HepG2 (cell line): ENCODE results near the gene NFIC. TPM values are rescaled to one million over a fixed set of nuclear protein-coding genes. Genes with fewer than 3 reads are reported as not detected.

Experiments
- CAMTA2 ChIP-seq: sonication (generic); formaldehyde crosslinking; IDR thresholded peaks from 2 replicates; pipeline ENCODE4 v1.4.0; 2020; ENCODE audit warnings: mild to moderate bottlenecking, missing genetic modification reagents, borderline replicate concordance
- DBP ChIP-seq: sonication (generic); formaldehyde crosslinking; IDR thresholded peaks from 2 replicates; pipeline ENCODE4 v1.4.0; 2020; ENCODE audit warnings: missing genetic modification reagents; ENCODE audit errors: not compliant biosample characterization
- FOXO1 ChIP-seq: sonication (generic); formaldehyde crosslinking; IDR thresholded peaks from 2 replicates; pipeline ENCODE4 v1.4.0; 2020; ENCODE audit warnings: missing genetic modification reagents
- FOXP4 ChIP-seq: sonication (generic); formaldehyde crosslinking; IDR thresholded peaks from 2 replicates; pipeline ENCODE4 v1.4.0; 2020; ENCODE audit warnings: missing genetic modification reagents
- IKZF5 ChIP-seq: IDR thresholded peaks from 2 replicates; pipeline ENCODE4 v1.6.1; 2018; ENCODE audit warnings: missing genetic modification reagents, mild to moderate bottlenecking, missing compliant biosample characterization
- MLXIP ChIP-seq: sonication (generic); formaldehyde crosslinking; IDR thresholded peaks from 2 replicates; pipeline ENCODE4 v1.9.0; 2021; ENCODE audit warnings: missing genetic modification reagents, borderline replicate concordance
- REPIN1 ChIP-seq: sonication (generic); formaldehyde crosslinking; IDR thresholded peaks from 2 replicates; pipeline ENCODE4 v1.8.0; 2022; ENCODE audit warnings: missing genetic modification reagents, low read depth, mild to moderate bottlenecking, borderline replicate concordance
- ZNF224 ChIP-seq: sonication (generic); formaldehyde crosslinking; IDR thresholded peaks from 2 replicates; pipeline ENCODE4 v1.5.0; 2020; ENCODE audit warnings: mild to moderate bottlenecking, missing genetic modification reagents
- ZNF331 ChIP-seq: sonication (generic); formaldehyde crosslinking; IDR thresholded peaks from 2 replicates; pipeline ENCODE4 v1.4.0; 2020; ENCODE audit warnings: missing genetic modification reagents
- ZNF576 ChIP-seq: sonication (generic); formaldehyde crosslinking; IDR thresholded peaks from 2 replicates; pipeline ENCODE4 v1.4.0; 2020; ENCODE audit warnings: mild to moderate bottlenecking, missing genetic modification reagents
- ZNF687 ChIP-seq: sonication (generic); formaldehyde crosslinking; IDR thresholded peaks from 2 replicates; pipeline ENCODE4 v1.5.1; 2020; ENCODE audit warnings: mild to moderate bottlenecking, missing genetic modification reagents, moderate library complexity
- polyA plus RNA-seq, 8 experiments: library from polyadenylated mRNA; depleted of rRNA in 3 of 8; stranded (reverse) in 7 of 8; unstranded in 1 of 8; fragments of >200 nt; fragmentation: Illumina TruSeq in 4 of 8; extraction: Trizol in 4 of 8; gene quantifications; 2 replicates each; pipeline versions ENCODE4 v1.2.1 to v1.2.3, GENCODE V29; 2011 to 2016; ENCODE audit warnings: low read depth in 4 of 8, missing spikeins in 1 of 8, mixed read lengths in 1 of 8; ENCODE audit not compliant: insufficient read depth in 1 of 8
- total RNA-seq, 5 experiments: library from RNA; depleted of rRNA; stranded (reverse); fragments of >200 nt; fragmentation: Illumina TruSeq; extraction: Trizol; gene quantifications; 2 replicates each; pipeline ENCODE4 v1.2.3, GENCODE V29; 2016; ENCODE audit warnings: low read depth in 1 of 5
- TF ChIP-seq, protein P1 (sequence below): sonication (generic); formaldehyde crosslinking; IDR thresholded peaks from 2 replicates; pipeline ENCODE4 v1.5.0; 2020; ENCODE audit warnings: missing genetic modification reagents
- TF ChIP-seq, protein P2 (sequence below): sonication (generic); formaldehyde crosslinking; IDR thresholded peaks from 2 replicates; pipeline ENCODE4 v1.5.0; 2020; ENCODE audit warnings: mild to moderate bottlenecking, missing genetic modification reagents

NFIC gene
- total and polyA plus RNA-seq, 2 of the 13 experiments (the other 11 are each of a cell fraction or from before 2014, with no cell fraction given) = 1.3 to 2.5 TPM

- TF ChIP-seq ZNF331 (peak; percentile 28; the same call in 1 of the 2 replicates), FOXP4 (CRISPR knock-in tag) (peak; percentile 55; the same call in 1 of the 2 replicates), ZNF224 (CRISPR knock-in tag) (no peak), IKZF5 (CRISPR knock-in tag) (no peak), DBP (CRISPR knock-in tag) (no peak), FOXO1 (CRISPR knock-in tag) (no peak; the same call in 1 of the 2 replicates), MLXIP (CRISPR knock-in tag) (no peak), ZNF687 (peak; percentile 67), CAMTA2 (CRISPR knock-in tag) (no peak), ZNF576 (CRISPR knock-in tag) (no peak), REPIN1 (CRISPR knock-in tag) (no peak)
- TF ChIP-seq, protein P1, sequence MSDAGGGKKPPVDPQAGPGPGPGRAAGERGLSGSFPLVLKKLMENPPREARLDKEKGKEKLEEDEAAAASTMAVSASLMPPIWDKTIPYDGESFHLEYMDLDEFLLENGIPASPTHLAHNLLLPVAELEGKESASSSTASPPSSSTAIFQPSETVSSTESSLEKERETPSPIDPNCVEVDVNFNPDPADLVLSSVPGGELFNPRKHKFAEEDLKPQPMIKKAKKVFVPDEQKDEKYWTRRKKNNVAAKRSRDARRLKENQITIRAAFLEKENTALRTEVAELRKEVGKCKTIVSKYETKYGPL (CRISPR knock-in tag) = no peak
- TF ChIP-seq, protein P2, sequence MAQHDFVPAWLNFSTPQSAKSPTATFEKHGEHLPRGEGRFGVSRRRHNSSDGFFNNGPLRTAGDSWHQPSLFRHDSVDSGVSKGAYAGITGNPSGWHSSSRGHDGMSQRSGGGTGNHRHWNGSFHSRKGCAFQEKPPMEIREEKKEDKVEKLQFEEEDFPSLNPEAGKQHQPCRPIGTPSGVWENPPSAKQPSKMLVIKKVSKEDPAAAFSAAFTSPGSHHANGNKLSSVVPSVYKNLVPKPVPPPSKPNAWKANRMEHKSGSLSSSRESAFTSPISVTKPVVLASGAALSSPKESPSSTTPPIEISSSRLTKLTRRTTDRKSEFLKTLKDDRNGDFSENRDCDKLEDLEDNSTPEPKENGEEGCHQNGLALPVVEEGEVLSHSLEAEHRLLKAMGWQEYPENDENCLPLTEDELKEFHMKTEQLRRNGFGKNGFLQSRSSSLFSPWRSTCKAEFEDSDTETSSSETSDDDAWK = no peak
These were observed 45.3 kb downstream of the NFIC start (continued) for GRCh38 chr19:3411636-3412035.
